Transverse colon (tissue), 4 donors: Measurements from ENCODE around the gene TECTA.

Experiments
- EP300 ChIP-seq: sonication (generic); formaldehyde crosslinking; IDR thresholded peaks from one replicate; pipeline ENCODE4 v1.6.1; 2017; ENCODE audit warnings: antibody characterized with exemption, low read depth
- POLR2A ChIP-seq: fragments of 450-650 bp; IDR thresholded peaks from one replicate; pipeline ENCODE4 v1.6.1; 2016; ENCODE audit warnings: antibody characterized with exemption, mild to moderate bottlenecking, moderate library complexity
- POLR2AphosphoS5 ChIP-seq, 3 donors: sonication (generic); formaldehyde crosslinking; IDR thresholded peaks; one replicate each; pipeline ENCODE4 v1.6.1; 2016; ENCODE audit warnings: antibody characterized with exemption in 3 of 3
- TF ChIP-seq, protein P1 (sequence below), 5 experiments: fragments of 200-600 bp in 3 of 5; fragments of 450-650 bp in 2 of 5; sonication (generic) in 3 of 5; IDR thresholded peaks; 1 replicate in 2 of 5; 2 replicates in 3 of 5; pipeline ENCODE4 v1.5.1; 2016 to 2017; ENCODE audit warnings: antibody characterized with exemption in 5 of 5, inconsistent platforms in 3 of 5, mild to moderate bottlenecking in 2 of 5, moderate library complexity in 1 of 5

DNA sequence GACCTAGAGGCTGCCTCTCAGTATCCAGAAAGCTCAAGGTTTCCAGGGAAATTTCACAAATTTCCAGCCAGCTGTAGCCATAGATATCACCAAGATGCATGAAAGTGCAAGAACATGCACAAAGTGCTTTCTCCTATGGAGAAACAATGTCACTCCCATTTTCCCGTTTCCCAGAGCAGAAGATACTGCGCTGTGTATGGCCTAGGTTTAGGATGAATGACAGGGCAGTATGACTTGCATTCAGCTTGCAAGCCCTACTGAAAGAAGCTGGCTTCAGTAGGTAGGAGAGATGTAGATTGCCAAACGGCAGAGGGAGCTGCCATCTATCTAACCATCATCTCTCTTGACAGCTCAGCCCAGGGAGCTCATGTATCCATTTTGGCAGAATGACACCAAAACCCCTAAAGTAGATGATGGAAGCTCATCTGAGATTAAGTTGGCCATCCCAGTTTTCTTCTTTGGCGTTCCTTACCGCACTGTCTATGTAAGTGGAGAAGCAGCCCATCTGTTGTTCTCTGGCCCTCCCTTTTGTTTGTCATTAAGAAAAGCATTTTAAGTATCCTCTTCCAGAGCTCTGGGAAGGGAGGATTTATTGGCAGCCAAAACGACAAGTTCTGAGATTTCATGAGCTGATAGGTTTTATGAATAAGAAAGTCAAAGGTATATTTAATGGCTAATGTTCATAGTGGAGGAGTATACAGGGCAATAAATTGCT, 4.6 kb downstream of the TECTA start:
- TF ChIP-seq, protein P1, sequence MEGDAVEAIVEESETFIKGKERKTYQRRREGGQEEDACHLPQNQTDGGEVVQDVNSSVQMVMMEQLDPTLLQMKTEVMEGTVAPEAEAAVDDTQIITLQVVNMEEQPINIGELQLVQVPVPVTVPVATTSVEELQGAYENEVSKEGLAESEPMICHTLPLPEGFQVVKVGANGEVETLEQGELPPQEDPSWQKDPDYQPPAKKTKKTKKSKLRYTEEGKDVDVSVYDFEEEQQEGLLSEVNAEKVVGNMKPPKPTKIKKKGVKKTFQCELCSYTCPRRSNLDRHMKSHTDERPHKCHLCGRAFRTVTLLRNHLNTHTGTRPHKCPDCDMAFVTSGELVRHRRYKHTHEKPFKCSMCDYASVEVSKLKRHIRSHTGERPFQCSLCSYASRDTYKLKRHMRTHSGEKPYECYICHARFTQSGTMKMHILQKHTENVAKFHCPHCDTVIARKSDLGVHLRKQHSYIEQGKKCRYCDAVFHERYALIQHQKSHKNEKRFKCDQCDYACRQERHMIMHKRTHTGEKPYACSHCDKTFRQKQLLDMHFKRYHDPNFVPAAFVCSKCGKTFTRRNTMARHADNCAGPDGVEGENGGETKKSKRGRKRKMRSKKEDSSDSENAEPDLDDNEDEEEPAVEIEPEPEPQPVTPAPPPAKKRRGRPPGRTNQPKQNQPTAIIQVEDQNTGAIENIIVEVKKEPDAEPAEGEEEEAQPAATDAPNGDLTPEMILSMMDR (IDR thresholded peaks at IDR 0.05) = no peak
- TF ChIP-seq POLR2AphosphoS5 (IDR thresholded peaks at IDR 0.05) (no peak), POLR2A (no peak), EP300 (no peak)
